ENCODE results near the gene KAZN. TPM values are rescaled to one million over a fixed set of nuclear protein-coding genes. Genes with fewer than 3 reads are reported as not detected.

KAZN gene
- total and polyA plus RNA-seq, 2 experiments from 2014 or later: 7.9 to 15.6 TPM

GRCh38 chr1:14822493-14822892 lies 224.0 kb downstream of the KAZN start:
- 76% methylated on average over 14 of the region's 14 CpGs for WGBS (ENCODE audit: low lambda C conversion rate, missing lambda C conversion rate)
- no peak for DNase-seq (ENCODE audit: low spot score)

DNA sequence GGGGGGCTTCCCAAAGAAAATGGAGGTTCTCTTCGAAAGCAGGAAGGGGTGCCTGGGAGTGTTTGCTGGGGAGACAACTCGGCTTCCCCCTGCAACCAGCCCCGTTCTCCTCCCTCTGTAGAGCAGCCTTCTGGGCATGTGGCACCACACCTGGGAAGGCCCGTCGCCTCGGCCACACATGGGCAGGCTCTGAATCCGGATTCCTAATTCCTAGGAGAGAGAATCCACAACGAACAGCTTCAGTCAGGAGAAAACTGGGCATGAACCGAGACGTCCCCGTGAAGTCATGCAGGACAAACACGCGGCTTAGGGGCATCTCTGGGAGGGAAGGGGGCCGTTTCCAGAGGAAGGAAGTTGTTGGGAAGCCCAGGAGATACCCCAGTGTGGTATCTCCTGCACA lies 224.5 kb downstream of the KAZN start:
- 93% methylated on average over 14 of the region's 14 CpGs for WGBS (ENCODE audit: low lambda C conversion rate, missing lambda C conversion rate)
- Histone ChIP-seq H3K9me3 (ENCODE audit: low read depth) (no peaks in the 10 kb centered on the region), H3K79me2 (no peaks in the 10 kb centered on the region), H3K4me3 (no peak overlapping the region), H3K27me3 (no peaks in the 10 kb centered on the region), H3K9me2 (replicated peaks; ENCODE audit: insufficient read depth) (no peaks in the 10 kb centered on the region), H2AFZ (no peak overlapping the region), H3K4me2 (no peak overlapping the region), H3K4me1 (ENCODE audit: insufficient read depth) (no peaks in the 10 kb centered on the region), H3K36me3 (replicated peaks; ENCODE audit: insufficient read depth, low read depth) (no peaks in the 10 kb centered on the region), H4K20me1 (ENCODE audit: insufficient read depth, poor library complexity, severe bottlenecking) (no peaks in the 10 kb centered on the region), H3K27ac (no peak overlapping the region)
- no peak for DNase-seq (ENCODE audit: low spot score)
- TF ChIP-seq EZH2phosphoT487 (IDR thresholded peaks at IDR 0.05; ENCODE audit: low read depth, severe bottlenecking, unreplicated experiment): no peak
- no peak for TF ChIP-seq EZH2 (IDR thresholded peaks at IDR 0.05; ENCODE audit: borderline replicate concordance)
- TF ChIP-seq CTCF (IDR thresholded peaks at IDR 0.05; ENCODE audit: poor library complexity): no peak

More at GRCh38 chr1:14822493-14822892, 224.0 kb downstream of the KAZN start:
- TF ChIP-seq EZH2phosphoT487 (IDR thresholded peaks at IDR 0.05; ENCODE audit: low read depth, severe bottlenecking, unreplicated experiment) (no peak), EZH2 (IDR thresholded peaks at IDR 0.05; ENCODE audit: borderline replicate concordance) (no peak), CTCF (IDR thresholded peaks at IDR 0.05; ENCODE audit: poor library complexity) (no peak)
- Histone ChIP-seq H3K79me2 (no peaks in the 10 kb centered on the region), H3K36me3 (replicated peaks; ENCODE audit: insufficient read depth, low read depth) (no peaks in the 10 kb centered on the region), H3K9me3 (ENCODE audit: low read depth) (no peaks in the 10 kb centered on the region), H3K4me2 (no peak overlapping the region), H3K9me2 (replicated peaks; ENCODE audit: insufficient read depth) (no peaks in the 10 kb centered on the region), H3K4me1 (ENCODE audit: insufficient read depth) (no peaks in the 10 kb centered on the region), H4K20me1 (ENCODE audit: insufficient read depth, poor library complexity, severe bottlenecking) (no peaks in the 10 kb centered on the region), H3K4me3 (no peak overlapping the region), H3K27ac (no peak overlapping the region), H3K27me3 (no peaks in the 10 kb centered on the region), H2AFZ (no peak overlapping the region)

DNA sequence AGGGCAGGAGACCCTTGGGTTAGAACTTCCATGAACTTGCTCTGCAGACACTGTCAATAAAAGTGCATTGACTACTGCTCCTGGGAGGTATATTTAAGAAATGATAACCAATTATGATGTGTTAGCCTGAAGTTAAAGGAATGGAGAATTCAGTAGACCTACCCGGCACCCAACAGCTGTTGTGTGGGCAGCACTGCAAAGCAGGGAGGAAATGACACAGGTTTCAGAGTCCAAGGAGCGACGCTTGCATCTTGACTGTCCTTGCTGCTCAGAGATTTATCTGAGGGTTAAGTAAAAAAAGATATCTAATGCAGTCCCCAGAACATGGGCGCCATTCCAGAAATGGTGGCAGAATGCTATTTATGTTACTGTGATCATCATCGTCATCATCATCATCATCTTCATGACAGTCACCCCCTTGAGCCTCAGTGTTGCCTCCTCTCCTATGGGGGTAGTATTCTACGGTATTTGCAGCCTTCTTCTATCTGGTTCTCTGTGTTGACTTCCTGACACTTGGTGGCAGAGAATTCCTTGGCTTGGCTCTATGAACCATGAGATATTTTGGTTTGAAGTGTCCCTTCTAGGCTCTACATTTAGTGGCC lies 225.9 kb downstream of the KAZN start:
- no peaks in the 10 kb centered on the region for H3K79me2 ChIP-seq
- no peaks in the 10 kb centered on the region for H3K9me2 ChIP-seq (replicated peaks; ENCODE audit: insufficient read depth)
- DNase-seq (ENCODE audit: low spot score): no peak
- no peak overlapping the region for H3K4me2 ChIP-seq
- no peaks in the 10 kb centered on the region for H3K9me3 ChIP-seq (ENCODE audit: low read depth)
- H3K36me3 ChIP-seq (replicated peaks; ENCODE audit: insufficient read depth, low read depth): no peaks in the 10 kb centered on the region
- TF ChIP-seq EZH2phosphoT487 (IDR thresholded peaks at IDR 0.05; ENCODE audit: low read depth, severe bottlenecking, unreplicated experiment) (no peak), CTCF (IDR thresholded peaks at IDR 0.05; ENCODE audit: poor library complexity) (no peak), EZH2 (IDR thresholded peaks at IDR 0.05; ENCODE audit: borderline replicate concordance) (no peak)
- H3K27ac ChIP-seq: no peak overlapping the region
- no peaks in the 10 kb centered on the region for H3K4me1 ChIP-seq (ENCODE audit: insufficient read depth)
- 92% methylated on average over 6 of the region's 6 CpGs for WGBS (ENCODE audit: low lambda C conversion rate, missing lambda C conversion rate)
- no peak overlapping the region for H2AFZ ChIP-seq
- H3K27me3 ChIP-seq: no peaks in the 10 kb centered on the region
- no peaks in the 10 kb centered on the region for H4K20me1 ChIP-seq (ENCODE audit: insufficient read depth, poor library complexity, severe bottlenecking)
- no peak overlapping the region for H3K4me3 ChIP-seq
